Fibroblast of lung (primary cell): ENCODE results near the gene PFDN1.

Experiments
- EZH2 ChIP-seq: IDR thresholded peaks from 2 replicates; pipeline ENCODE4 v1.5.1; 2012; ENCODE audit warnings: low read length, control low read depth, mild to moderate bottlenecking; ENCODE audit errors: missing control alignments
- TF ChIP-seq, protein P1 (sequence below), 2 donors: IDR thresholded peaks in 1 of 2; conservative IDR thresholded peaks in 1 of 2; 1 replicate in 1 of 2; 2 replicates in 1 of 2; pipeline ENCODE4 v1.5.1; 2011 to 2012; ENCODE audit warnings: low read length in 2 of 2, control low read depth in 1 of 2, inconsistent platforms in 1 of 2, low read depth in 1 of 2, mild to moderate bottlenecking in 1 of 2

GRCh38 chr5:140238756-140239155 lies 64.1 kb downstream of the PFDN1 start:
- TF ChIP-seq, protein P1, sequence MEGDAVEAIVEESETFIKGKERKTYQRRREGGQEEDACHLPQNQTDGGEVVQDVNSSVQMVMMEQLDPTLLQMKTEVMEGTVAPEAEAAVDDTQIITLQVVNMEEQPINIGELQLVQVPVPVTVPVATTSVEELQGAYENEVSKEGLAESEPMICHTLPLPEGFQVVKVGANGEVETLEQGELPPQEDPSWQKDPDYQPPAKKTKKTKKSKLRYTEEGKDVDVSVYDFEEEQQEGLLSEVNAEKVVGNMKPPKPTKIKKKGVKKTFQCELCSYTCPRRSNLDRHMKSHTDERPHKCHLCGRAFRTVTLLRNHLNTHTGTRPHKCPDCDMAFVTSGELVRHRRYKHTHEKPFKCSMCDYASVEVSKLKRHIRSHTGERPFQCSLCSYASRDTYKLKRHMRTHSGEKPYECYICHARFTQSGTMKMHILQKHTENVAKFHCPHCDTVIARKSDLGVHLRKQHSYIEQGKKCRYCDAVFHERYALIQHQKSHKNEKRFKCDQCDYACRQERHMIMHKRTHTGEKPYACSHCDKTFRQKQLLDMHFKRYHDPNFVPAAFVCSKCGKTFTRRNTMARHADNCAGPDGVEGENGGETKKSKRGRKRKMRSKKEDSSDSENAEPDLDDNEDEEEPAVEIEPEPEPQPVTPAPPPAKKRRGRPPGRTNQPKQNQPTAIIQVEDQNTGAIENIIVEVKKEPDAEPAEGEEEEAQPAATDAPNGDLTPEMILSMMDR (conservative IDR thresholded peaks at IDR 0.05 in 1 of 2, IDR thresholded peaks at IDR 0.05 in 1 of 2; ENCODE audit: low read depth in 1 of 2, low read length in 2 of 2) = no peak
- TF ChIP-seq EZH2 = no peak
